Thyroid gland (tissue), 4 donors: ENCODE data around the gene DIMT1.

Source experiments
- POLR2A ChIP-seq, 2 donors: fragments of 450-650 bp; IDR thresholded peaks; one replicate each; pipeline ENCODE4 v1.6.1; 2017; ENCODE audit warnings: antibody characterized with exemption in 2 of 2, mild to moderate bottlenecking in 2 of 2, moderate library complexity in 1 of 2
- TF ChIP-seq, protein P1 (sequence below), 6 experiments: fragments of 200-600 bp in 3 of 6; fragments of 450-650 bp in 3 of 6; sonication (generic) in 3 of 6; IDR thresholded peaks; one replicate each; pipeline ENCODE4 v1.5.1; 2016 to 2019; ENCODE audit warnings: antibody characterized with exemption in 6 of 6, mild to moderate bottlenecking in 2 of 6, inconsistent platforms in 1 of 6, moderate library complexity in 1 of 6

DNA sequence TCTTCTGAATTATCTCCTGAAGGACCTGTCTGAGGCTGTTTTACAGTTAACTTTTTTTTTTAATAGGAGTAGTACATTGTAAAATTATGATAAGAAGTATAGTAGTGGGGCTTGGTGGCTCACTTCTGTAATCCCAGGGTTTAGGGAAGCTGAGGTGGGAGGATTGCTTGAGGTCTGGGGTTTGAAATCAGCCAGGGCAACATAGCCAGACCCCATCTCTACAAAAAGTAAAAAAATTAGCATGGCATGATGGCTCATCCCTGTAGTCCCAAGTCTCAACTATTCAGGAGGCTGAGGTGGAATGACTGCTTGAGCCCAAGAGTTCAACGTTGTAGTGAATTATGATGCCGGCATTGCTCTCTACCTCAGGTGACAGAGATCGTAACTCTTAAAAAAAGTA lies 15.9 kb upstream of the DIMT1 start:
- TF ChIP-seq, protein P1, sequence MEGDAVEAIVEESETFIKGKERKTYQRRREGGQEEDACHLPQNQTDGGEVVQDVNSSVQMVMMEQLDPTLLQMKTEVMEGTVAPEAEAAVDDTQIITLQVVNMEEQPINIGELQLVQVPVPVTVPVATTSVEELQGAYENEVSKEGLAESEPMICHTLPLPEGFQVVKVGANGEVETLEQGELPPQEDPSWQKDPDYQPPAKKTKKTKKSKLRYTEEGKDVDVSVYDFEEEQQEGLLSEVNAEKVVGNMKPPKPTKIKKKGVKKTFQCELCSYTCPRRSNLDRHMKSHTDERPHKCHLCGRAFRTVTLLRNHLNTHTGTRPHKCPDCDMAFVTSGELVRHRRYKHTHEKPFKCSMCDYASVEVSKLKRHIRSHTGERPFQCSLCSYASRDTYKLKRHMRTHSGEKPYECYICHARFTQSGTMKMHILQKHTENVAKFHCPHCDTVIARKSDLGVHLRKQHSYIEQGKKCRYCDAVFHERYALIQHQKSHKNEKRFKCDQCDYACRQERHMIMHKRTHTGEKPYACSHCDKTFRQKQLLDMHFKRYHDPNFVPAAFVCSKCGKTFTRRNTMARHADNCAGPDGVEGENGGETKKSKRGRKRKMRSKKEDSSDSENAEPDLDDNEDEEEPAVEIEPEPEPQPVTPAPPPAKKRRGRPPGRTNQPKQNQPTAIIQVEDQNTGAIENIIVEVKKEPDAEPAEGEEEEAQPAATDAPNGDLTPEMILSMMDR (IDR thresholded peaks at IDR 0.05) = no peak
- no peak for TF ChIP-seq POLR2A (IDR thresholded peaks at IDR 0.05)
